ENCODE data around the gene CDH4.

Gene CDH4

GRCh38 chr20:61926796-61927192, 674.7 kb downstream of the CDH4 start (continued):
- no peak for TF ChIP-seq TSHZ1 (tag by site-specific recombination; IDR thresholded peaks at IDR 0.05; ENCODE audit: borderline replicate concordance)
- no peak for TF ChIP-seq PRDM1 (tag by site-specific recombination; IDR thresholded peaks at IDR 0.05)
- no peak for TF ChIP-seq GLI2 (tag by site-specific recombination; IDR thresholded peaks at IDR 0.05; ENCODE audit: borderline replicate concordance, low read depth)
- no peak for TF ChIP-seq ZBTB17 (tag by site-specific recombination; IDR thresholded peaks at IDR 0.05)

- H3K9me3 ChIP-seq (ENCODE audit: control insufficient read depth, insufficient read depth, low read depth, low read length) = no peaks in the 10 kb centered on the region
- no peaks in the 10 kb centered on the region for H3K36me3 ChIP-seq (ENCODE audit: control insufficient read depth in 2 of 2, insufficient read depth in 1 of 2, low read length in 2 of 2)
- H3K4me1 ChIP-seq (ENCODE audit: control insufficient read depth, insufficient read depth, low read length) = no peaks in the 10 kb centered on the region
- CTCF ChIA-PET = interaction anchor here (1.0 kb wide), 1 partner anchor 131 kb away, joined by 4 read pairs; no protein-coding TSS in a partner anchor
- POLR2A ChIA-PET = no interaction called here
- H3K4me3 ChIP-seq (ENCODE audit: low read depth, low read length) = no peak overlapping the region
- no peak overlapping the region for H3K27ac ChIP-seq (ENCODE audit: extremely low read depth, low read depth, low read length)
- TF ChIP-seq ZNF701 (tag by site-specific recombination; IDR thresholded peaks at IDR 0.05) = no peak
- TF ChIP-seq ZFP37 (tag by site-specific recombination; IDR thresholded peaks at IDR 0.05) = no peak
- TF ChIP-seq ZNF621 (tag by site-specific recombination; IDR thresholded peaks at IDR 0.05) = no peak
- TF ChIP-seq SP3 (tag by site-specific recombination; IDR thresholded peaks at IDR 0.05) = no peak
- TF ChIP-seq ZNF266 (tag by site-specific recombination; IDR thresholded peaks at IDR 0.05; ENCODE audit: low read depth) = no peak
- no peak for TF ChIP-seq ZNF514 (tag by site-specific recombination; IDR thresholded peaks at IDR 0.05)
- TF ChIP-seq ZNF274 (IDR thresholded peaks at IDR 0.05; ENCODE audit: low read length) = no peak
- no peak for TF ChIP-seq ZNF274 (tag by site-specific recombination; IDR thresholded peaks at IDR 0.05; ENCODE audit: borderline replicate concordance)
- no peak for TF ChIP-seq ZNF114 (tag by site-specific recombination; IDR thresholded peaks at IDR 0.05)
- no peak for TF ChIP-seq ZBTB7A (tag by site-specific recombination; IDR thresholded peaks at IDR 0.05; ENCODE audit: low read depth)
- no peak for TF ChIP-seq ZNF26 (tag by site-specific recombination; IDR thresholded peaks at IDR 0.05)
- no peak for TF ChIP-seq ZNF561 (tag by site-specific recombination; IDR thresholded peaks at IDR 0.05; ENCODE audit: borderline replicate concordance)
- no peak for TF ChIP-seq ZBTB21 (tag by site-specific recombination; IDR thresholded peaks at IDR 0.05)
- no peak for TF ChIP-seq ZBTB17 (tag by site-specific recombination; IDR thresholded peaks at IDR 0.05)
- TF ChIP-seq ZIC2 (tag by site-specific recombination; IDR thresholded peaks at IDR 0.05) = no peak
- TF ChIP-seq ZNF302 (tag by site-specific recombination; IDR thresholded peaks at IDR 0.05; ENCODE audit: low read depth) = no peak
- no peak for TF ChIP-seq ZNF416 (tag by site-specific recombination; IDR thresholded peaks at IDR 0.05)
- TF ChIP-seq ZSCAN5A (tag by site-specific recombination; IDR thresholded peaks at IDR 0.05) = no peak
- TF ChIP-seq KLF8 (tag by site-specific recombination; IDR thresholded peaks at IDR 0.05) = no peak
These were observed 675.2 kb downstream of the CDH4 start for GRCh38 chr20:61927193-61927825.
